Activated naive CD4-positive, alpha-beta T cell treated with anti-CD3 and anti-CD28 coated beads, Interleukin-2, amount 50 U/mL, for 24 hours (primary cell): ENCODE data around the gene PAPOLB.
"Not testable (repeated sequence)": the region's sequence is repeated elsewhere in the genome, so short reads cannot be mapped to it uniquely, and the experiment has no call there.

Source experiments
- H3K27ac Mint-ChIP-seq: one replicate; pipeline ENCODE4 v1.8.0; 2021; ENCODE audit warnings: mild to moderate bottlenecking, mixed read lengths
- H3K27me3 Mint-ChIP-seq: one replicate; pipeline ENCODE4 v1.8.0; 2021; ENCODE audit warnings: mixed read lengths
- H3K36me3 Mint-ChIP-seq: one replicate; pipeline ENCODE4 v1.8.0; 2021; ENCODE audit warnings: mixed read lengths
- H3K4me1 Mint-ChIP-seq: one replicate; pipeline ENCODE4 v1.8.0; 2021; ENCODE audit warnings: mixed read lengths
- H3K4me3 Mint-ChIP-seq: one replicate; pipeline ENCODE4 v1.8.0; 2021; ENCODE audit warnings: mild to moderate bottlenecking, mixed read lengths
- H3K9me3 Mint-ChIP-seq: one replicate; pipeline ENCODE4 v1.8.0; 2021; ENCODE audit warnings: mixed read lengths

PAPOLB gene

DNA sequence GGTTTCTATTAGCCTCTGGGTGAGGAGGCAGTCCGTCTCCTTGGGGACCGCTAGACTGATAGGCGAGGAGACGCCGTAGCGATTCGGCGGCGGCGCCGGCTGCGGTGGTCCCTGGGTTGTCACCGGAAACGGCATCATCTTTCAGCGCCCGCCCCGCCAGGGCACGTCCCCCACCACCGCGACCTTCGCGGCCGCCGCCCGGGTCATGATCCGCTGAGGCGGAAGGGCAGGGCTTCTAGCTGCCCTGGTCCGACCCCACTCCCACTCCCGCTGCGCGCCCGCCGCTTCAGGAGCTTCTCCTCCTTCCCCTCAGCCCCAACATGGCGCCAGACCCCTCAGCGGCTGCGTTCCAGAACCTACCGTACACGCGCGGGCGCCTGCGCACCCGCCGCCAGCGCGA, at the start of gene PAPOLB:
Gene PAPOLB, minus strand, starts transcription at position 358 of the 400 bp plus-strand sequence. Its CDS starts 220 bp downstream, at position 138.
- Mint-ChIP-seq H3K9me3 (peaks cover 10% of the 10 kb centered on the region), H3K4me1 (peaks cover 4% of the 10 kb centered on the region), H3K4me3 (peak within 1 kb of the TSS; percentile 54), H3K27ac (no peak within 1 kb of the TSS), H3K36me3 (peaks cover 8% of the 10 kb centered on the region), H3K27me3 (peaks cover 51% of the 10 kb centered on the region)

DNA sequence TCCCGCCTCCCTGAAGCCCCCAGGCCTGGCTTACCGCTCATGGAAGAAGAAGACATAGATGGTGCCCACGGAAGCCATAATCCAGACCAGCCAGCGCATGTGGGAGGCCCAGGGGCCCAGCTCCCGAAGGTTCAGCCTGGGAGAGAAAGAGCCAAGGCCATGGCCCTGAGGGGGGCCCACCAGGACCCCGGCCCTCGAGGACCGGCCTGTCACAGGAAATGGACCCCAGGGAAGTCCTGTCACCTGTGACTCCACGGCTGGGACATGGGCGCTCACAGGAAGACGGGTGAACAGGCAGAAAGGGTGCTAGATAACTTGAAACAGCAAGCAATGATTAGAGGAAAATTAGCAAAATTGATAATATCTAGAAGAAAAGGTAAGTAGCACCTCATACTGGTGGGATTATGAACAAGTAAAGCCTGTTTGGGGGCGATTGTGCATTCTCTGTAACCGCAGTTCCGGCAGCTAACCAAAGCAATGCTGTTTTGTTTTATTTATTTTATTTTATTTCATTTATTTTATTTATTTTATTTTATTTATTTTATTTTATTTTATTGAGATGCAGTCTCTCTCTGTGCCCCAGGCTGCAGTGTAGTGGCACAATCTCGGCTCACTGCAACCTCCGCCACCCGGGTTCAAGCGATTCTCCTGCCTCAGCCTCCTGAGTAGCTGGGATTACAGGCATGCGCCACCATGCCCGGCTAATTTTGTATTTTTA, 49.4 kb upstream of the PAPOLB start:
- H3K4me3 Mint-ChIP-seq = no peak overlapping the region
- peaks cover 1% of the 10 kb centered on the region for H3K27me3 Mint-ChIP-seq
- no peak overlapping the region for H3K27ac Mint-ChIP-seq
- no peaks in the 10 kb centered on the region for H3K4me1 Mint-ChIP-seq
- H3K36me3 Mint-ChIP-seq = no peaks in the 10 kb centered on the region
- no peaks in the 10 kb centered on the region for H3K9me3 Mint-ChIP-seq

DNA sequence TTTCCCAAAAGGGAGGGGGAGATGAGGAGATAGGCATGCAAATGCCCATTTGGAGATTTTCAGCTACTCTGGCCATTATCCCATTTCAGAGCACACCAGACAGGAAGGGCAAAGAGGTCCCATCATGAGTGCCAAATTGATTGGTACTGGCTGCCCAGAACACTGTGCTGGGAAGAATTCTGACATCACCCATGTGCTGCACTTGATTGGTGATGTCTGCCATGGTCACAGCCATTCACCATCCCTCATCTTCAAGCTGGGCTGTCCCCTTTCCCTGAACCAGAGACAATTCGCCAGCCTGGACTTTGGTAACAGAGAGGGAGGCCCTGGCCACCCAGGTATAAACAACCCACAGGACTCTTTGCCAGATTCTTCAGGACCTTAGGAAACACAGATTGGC, 44.9 kb upstream of the PAPOLB start:
- Mint-ChIP-seq H3K4me1 (no peaks in the 10 kb centered on the region), H3K27ac (no peak overlapping the region), H3K36me3 (no peaks in the 10 kb centered on the region), H3K27me3 (peaks cover 4% of the 10 kb centered on the region), H3K4me3 (no peak overlapping the region), H3K9me3 (no peaks in the 10 kb centered on the region)

GRCh38 chr7:4905171-4905570, 43.3 kb upstream of the PAPOLB start:
- H3K36me3 Mint-ChIP-seq = no peaks in the 10 kb centered on the region
- H3K27ac Mint-ChIP-seq = no peak overlapping the region
- peaks cover 4% of the 10 kb centered on the region for H3K27me3 Mint-ChIP-seq
- no peak overlapping the region for H3K4me3 Mint-ChIP-seq
- H3K9me3 Mint-ChIP-seq = no peaks in the 10 kb centered on the region
- H3K4me1 Mint-ChIP-seq = no peaks in the 10 kb centered on the region

- Mint-ChIP-seq H3K4me1 (no peaks in the 10 kb centered on the region), H3K36me3 (no peaks in the 10 kb centered on the region)
Measured at GRCh38 chr7:4904346-4904745, 42.5 kb upstream of the PAPOLB start.

DNA sequence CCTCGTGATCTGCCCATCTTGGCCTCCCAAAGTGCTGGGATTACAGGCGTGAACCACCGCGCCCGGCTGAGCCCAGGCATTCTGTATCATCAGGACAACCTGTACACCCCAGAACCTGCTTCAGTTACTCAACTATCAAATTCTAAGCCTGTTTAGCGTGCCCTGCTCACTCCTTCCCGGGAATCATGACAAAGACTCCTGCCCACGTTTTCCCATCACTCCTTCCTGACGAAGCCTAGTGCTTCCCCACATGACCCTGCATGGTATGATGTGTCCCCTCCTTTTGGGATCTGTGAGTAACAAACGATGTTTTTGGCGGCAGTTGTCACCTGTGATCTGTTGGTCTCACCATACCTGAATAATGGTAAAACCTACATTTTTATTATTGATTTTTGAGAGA, 33.9 kb upstream of the PAPOLB start:
- Mint-ChIP-seq H3K4me3 (no peak overlapping the region), H3K27me3 (peaks cover 1% of the 10 kb centered on the region), H3K27ac (no peak overlapping the region), H3K4me1 (no peaks in the 10 kb centered on the region), H3K9me3 (no peaks in the 10 kb centered on the region), H3K36me3 (no peaks in the 10 kb centered on the region)

More at GRCh38 chr7:4904346-4904745, 42.5 kb upstream of the PAPOLB start:
- H3K27me3 Mint-ChIP-seq = peaks cover 3% of the 10 kb centered on the region
- no peak overlapping the region for H3K27ac Mint-ChIP-seq
- H3K9me3 Mint-ChIP-seq = no peaks in the 10 kb centered on the region
- no peak overlapping the region for H3K4me3 Mint-ChIP-seq

GRCh38 chr7:4894482-4894881, 32.7 kb upstream of the PAPOLB start:
- Mint-ChIP-seq H3K27ac (no peak overlapping the region), H3K4me3 (no peak overlapping the region), H3K27me3 (peaks cover 2% of the 10 kb centered on the region), H3K9me3 (no peaks in the 10 kb centered on the region), H3K36me3 (no peaks in the 10 kb centered on the region), H3K4me1 (no peaks in the 10 kb centered on the region)

DNA sequence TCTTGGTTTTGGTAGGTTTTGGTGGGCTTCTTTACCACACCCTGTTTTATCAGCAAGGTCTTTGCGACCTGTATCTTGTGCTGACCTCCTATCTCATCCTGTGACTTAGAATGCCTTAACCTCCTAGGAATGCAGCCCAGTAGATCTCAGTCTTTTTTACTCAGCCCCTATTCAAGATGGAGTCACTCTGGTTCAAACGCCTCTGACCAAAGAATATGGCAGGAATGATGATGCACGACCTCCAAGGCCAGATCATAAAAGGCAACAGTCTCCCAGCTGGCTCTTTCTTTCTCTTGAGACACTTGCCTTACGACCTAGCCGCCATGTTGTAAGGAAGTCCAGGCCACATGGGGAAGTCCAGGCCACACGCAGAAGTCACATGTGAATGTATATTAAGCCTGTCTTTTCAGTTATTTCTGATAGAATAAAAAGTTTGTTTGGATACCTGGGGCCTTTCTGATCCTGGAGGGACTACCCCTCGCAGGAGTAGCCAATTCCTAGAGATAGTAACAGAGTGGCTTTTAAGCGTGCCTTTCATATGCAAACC, 32.2 kb upstream of the PAPOLB start:
- H3K27ac Mint-ChIP-seq = no peak overlapping the region
- no peaks in the 10 kb centered on the region for H3K36me3 Mint-ChIP-seq
- peaks cover 2% of the 10 kb centered on the region for H3K27me3 Mint-ChIP-seq
- no peak overlapping the region for H3K4me3 Mint-ChIP-seq
- no peaks in the 10 kb centered on the region for H3K9me3 Mint-ChIP-seq
- H3K4me1 Mint-ChIP-seq = no peaks in the 10 kb centered on the region

DNA sequence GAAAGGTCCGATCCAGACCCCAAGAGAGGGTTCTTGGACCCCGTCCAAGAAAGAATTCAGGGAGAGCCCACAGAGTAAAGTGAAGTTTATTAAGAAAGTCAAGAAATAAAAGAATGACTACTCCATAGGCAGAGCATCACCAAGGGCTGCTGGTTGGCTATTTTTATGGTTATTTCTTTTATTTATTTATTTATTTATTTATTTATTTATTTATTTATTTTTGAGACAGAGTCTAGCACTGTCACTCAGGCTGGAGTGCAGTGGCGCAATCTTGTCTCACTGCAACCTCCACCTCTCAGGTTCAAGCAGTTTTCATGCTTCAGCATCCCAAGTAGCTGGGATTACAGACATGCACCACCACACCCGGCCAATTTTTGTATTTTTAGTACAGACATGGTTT, 31.4 kb upstream of the PAPOLB start:
- not testable (repeated sequence) for H3K4me3 Mint-ChIP-seq, H3K36me3 Mint-ChIP-seq, H3K27me3 Mint-ChIP-seq, H3K9me3 Mint-ChIP-seq, H3K4me1 Mint-ChIP-seq, H3K27ac Mint-ChIP-seq

DNA sequence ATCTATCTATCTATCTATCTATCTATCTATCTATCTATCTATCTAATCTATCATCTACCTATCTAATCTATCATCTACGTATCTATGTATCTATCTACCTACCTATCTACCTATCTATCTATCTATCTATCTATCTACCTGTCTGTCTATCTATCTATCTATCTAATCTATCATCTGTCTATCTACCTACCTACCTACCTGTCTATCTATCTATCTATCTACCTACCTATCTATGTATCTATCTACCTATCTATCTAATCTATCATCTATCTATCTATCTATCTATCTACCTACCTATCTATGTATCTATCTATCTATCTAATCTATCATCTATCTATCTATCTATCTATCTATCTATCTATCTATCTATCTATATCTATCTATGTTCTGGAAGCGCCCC, 29.7 kb upstream of the PAPOLB start:
- not testable (repeated sequence) for H3K9me3 Mint-ChIP-seq, H3K27ac Mint-ChIP-seq, H3K36me3 Mint-ChIP-seq, H3K27me3 Mint-ChIP-seq, H3K4me1 Mint-ChIP-seq, H3K4me3 Mint-ChIP-seq

- Mint-ChIP-seq H3K27ac (no peak overlapping the region), H3K27me3 (peaks cover 6% of the 10 kb centered on the region), H3K9me3 (no peaks in the 10 kb centered on the region), H3K36me3 (no peaks in the 10 kb centered on the region), H3K4me1 (no peaks in the 10 kb centered on the region), H3K4me3 (no peak overlapping the region)
Measured at GRCh38 chr7:4889682-4890081, 27.9 kb upstream of the PAPOLB start.

DNA sequence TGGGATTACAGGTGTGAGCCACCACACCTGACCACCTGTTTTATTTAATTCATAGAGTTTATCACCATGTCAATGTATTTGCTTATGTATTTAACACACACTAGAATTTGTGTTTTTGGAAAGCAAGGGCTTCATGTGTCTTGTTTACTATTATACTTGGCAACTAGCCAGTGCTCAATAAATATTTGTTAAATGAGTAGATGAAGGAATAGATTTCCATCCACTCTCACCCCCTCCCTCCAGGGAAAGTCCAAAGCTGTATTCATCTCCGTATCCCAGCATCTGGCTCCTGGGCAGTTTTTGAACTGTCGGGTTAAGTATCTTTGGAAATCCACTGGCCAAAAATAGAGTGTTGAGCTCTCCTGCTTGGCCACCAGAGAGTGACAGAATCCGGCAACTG, 26.3 kb upstream of the PAPOLB start:
- Mint-ChIP-seq H3K27ac (no peak overlapping the region), H3K9me3 (no peaks in the 10 kb centered on the region), H3K4me3 (no peak overlapping the region), H3K4me1 (no peaks in the 10 kb centered on the region), H3K36me3 (no peaks in the 10 kb centered on the region), H3K27me3 (peaks cover 13% of the 10 kb centered on the region)

DNA sequence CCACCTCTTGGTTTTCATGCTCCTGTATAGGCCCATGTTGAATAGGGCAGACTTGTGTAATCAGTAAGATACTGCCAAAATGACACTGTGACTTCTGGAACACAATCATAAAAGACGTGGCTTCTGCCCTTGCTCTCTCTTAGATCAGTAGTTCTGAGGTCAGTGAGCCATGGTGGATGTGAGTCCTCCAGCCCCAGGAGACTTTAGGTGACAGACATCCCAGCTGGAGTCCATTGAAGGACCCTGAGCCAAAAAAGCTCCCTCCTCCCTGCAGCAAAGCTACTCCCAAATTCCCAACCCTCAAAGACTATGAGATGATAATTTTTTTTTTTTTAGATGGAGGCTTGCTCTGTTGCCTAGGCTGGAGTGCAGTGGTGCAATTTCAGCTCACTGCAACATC, 24.8 kb upstream of the PAPOLB start:
- Mint-ChIP-seq H3K36me3 (no peaks in the 10 kb centered on the region), H3K9me3 (no peaks in the 10 kb centered on the region), H3K4me3 (no peak overlapping the region), H3K27ac (no peak overlapping the region), H3K4me1 (peaks cover 12% of the 10 kb centered on the region), H3K27me3 (peaks cover 25% of the 10 kb centered on the region)

DNA sequence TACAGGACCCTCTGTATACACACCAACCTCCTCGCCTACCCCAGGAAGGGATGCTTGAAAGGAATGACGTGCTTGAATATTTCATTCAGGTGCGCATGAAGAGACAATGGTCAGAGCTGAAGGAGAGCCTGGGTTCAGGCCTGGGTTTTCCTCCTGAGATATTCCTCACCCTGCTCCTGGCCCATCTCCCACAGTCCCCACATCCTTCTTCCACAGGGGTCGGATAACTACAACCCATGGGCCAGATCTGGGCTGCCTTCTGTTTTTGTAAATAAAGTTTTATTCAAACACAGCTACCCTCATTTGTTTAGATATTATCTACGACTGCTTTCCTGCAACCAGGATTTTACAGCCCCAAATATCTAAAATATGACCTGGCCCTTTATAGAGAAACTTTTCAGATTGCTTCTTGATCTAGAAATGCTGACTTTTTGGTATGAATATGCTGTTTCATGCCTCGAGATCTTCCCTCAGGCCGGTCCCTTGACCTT, 23.5 kb upstream of the PAPOLB start:
- H3K9me3 Mint-ChIP-seq = no peaks in the 10 kb centered on the region
- H3K27ac Mint-ChIP-seq = no peak overlapping the region
- peaks cover 27% of the 10 kb centered on the region for H3K27me3 Mint-ChIP-seq
- no peak overlapping the region for H3K4me3 Mint-ChIP-seq
- H3K36me3 Mint-ChIP-seq = no peaks in the 10 kb centered on the region
- peaks cover 12% of the 10 kb centered on the region for H3K4me1 Mint-ChIP-seq

DNA sequence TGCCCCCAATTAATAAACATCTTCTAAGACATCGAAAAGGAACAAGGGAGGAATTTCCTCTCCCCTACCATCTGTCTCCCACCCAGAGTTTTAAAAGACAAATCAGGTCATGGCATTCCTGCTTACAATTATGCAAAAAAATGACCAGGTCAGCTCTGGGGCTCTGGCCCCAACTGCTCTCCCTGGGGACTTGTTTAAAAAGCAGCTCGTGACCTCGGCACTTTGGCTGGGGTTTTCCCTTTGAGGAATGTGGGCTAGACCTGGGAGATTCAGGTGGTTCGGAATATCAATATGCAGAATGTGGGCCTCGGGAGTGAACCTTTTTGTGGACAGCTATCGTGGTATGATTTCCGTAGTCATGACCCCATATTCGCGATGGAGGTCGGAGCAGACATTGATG, 22.3 kb upstream of the PAPOLB start:
- no peak overlapping the region for H3K27ac Mint-ChIP-seq
- H3K27me3 Mint-ChIP-seq = peaks cover 27% of the 10 kb centered on the region
- H3K4me1 Mint-ChIP-seq = peaks cover 12% of the 10 kb centered on the region
- no peaks in the 10 kb centered on the region for H3K9me3 Mint-ChIP-seq
- no peaks in the 10 kb centered on the region for H3K36me3 Mint-ChIP-seq
- peak overlapping the region; percentile 27 for H3K4me3 Mint-ChIP-seq

- peak within 1 kb of the TSS; percentile 78 for H3K4me3 Mint-ChIP-seq
- no peaks in the 10 kb centered on the region for H3K9me3 Mint-ChIP-seq
- H3K4me1 Mint-ChIP-seq = peaks cover 12% of the 10 kb centered on the region
- H3K27ac Mint-ChIP-seq = no peak within 1 kb of the TSS
- peaks cover 27% of the 10 kb centered on the region for H3K27me3 Mint-ChIP-seq
- H3K36me3 Mint-ChIP-seq = no peaks in the 10 kb centered on the region
Measured at GRCh38 chr7:4883372-4884144, 21.7 kb upstream of the PAPOLB start, which contains the start of gene RADIL. TSS of gene RADIL (minus strand) at chr7:4883716. CDS start at chr7:4878139, 5,577 bp downstream.
